Mesothelial cell of epicardium (in vitro differentiated cells): ENCODE results near the gene GLO1. TPM values are rescaled to one million over a fixed set of nuclear protein-coding genes. Genes with fewer than 3 reads are reported as not detected.
A peak's percentile ranks its signal among the peaks of the same experiment; 100 is the strongest.
"Not testable (repeated sequence)": the region's sequence is repeated elsewhere in the genome, so short reads cannot be mapped to it uniquely, and the experiment has no call there.

ENCODE experiments used
- DNase-seq, 2 experiments: peaks; one replicate each; pipeline ENCODE4 v3.0.0; 2021; ENCODE audit warnings: low spot score in 2 of 2; ENCODE audit not compliant: unreplicated experiment in 2 of 2
- H3K27ac Mint-ChIP-seq: 2 replicates; pipeline ENCODE4 v1.8.0; 2021; ENCODE audit warnings: mixed read lengths
- H3K27me3 Mint-ChIP-seq: 2 replicates; pipeline ENCODE4 v1.8.0; 2021; ENCODE audit warnings: low read depth, mixed read lengths
- H3K36me3 Mint-ChIP-seq: 2 replicates; pipeline ENCODE4 v1.8.0; 2021; ENCODE audit warnings: mixed read lengths
- H3K4me1 Mint-ChIP-seq: 2 replicates; pipeline ENCODE4 v1.8.0; 2021; ENCODE audit warnings: mixed read lengths
- H3K4me3 Mint-ChIP-seq: 2 replicates; pipeline ENCODE4 v1.8.0; 2021; ENCODE audit warnings: mild to moderate bottlenecking, moderate library complexity, mixed read lengths
- H3K9me3 Mint-ChIP-seq: 2 replicates; pipeline ENCODE4 v1.8.0; 2021; ENCODE audit warnings: mixed read lengths
- CTCF ChIP-seq: fragments of 200-600 bp; sonication (generic); IDR thresholded peaks from one replicate; pipeline ENCODE4 v1.5.0; 2021; ENCODE audit warnings: antibody characterized with exemption; ENCODE audit not compliant: unreplicated experiment
- total RNA-seq: library from RNA; stranded (reverse); gene quantifications from 3 replicates; pipeline ENCODE4 v1.2.1, GENCODE V29; 2021

The GLO1 gene
- total RNA-seq, 1 donor from 2014 or later, result 86.2 TPM

GRCh38 chr6:38703949-38704590 is 1.1 kb upstream of the GLO1 start:
- DNase-seq, result no peak
- H3K27me3 Mint-ChIP-seq, result peaks cover 7% of the 10 kb centered on the region
- peaks cover 18% of the 10 kb centered on the region for H3K4me1 Mint-ChIP-seq
- peaks cover 17% of the 10 kb centered on the region for H3K9me3 Mint-ChIP-seq
- peaks cover 24% of the 10 kb centered on the region for H3K36me3 Mint-ChIP-seq
- no peak overlapping the region for H3K4me3 Mint-ChIP-seq
- H3K27ac Mint-ChIP-seq, result no peak overlapping the region
- TF ChIP-seq CTCF, result no peak

DNA sequence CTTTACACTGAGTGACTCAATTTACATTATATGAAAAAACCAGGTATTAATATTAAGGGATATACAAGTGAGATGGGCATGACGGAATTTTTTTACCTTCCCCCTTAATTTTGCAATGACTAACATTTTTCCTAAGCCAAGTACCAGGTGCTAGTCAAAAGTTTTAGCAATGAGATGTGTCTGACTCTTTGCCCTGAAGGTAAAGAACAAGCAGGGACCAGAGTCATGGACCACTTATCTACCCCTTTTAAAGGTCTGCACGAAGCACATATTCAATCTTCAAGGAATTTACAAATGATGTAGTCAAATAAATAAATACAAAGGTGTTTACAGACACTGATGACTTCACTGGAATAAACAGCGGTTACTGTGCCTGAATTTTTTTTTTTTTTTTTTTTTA is 1.4 kb downstream of the GLO1 start:
- TF ChIP-seq CTCF, result no peak
- H3K27ac Mint-ChIP-seq, result peak overlapping the region; percentile 28
- peak overlapping the region; percentile 77 for H3K4me3 Mint-ChIP-seq
- no peak for DNase-seq
- peaks cover 2% of the 10 kb centered on the region for H3K27me3 Mint-ChIP-seq
- H3K36me3 Mint-ChIP-seq, result peaks cover 45% of the 10 kb centered on the region
- H3K9me3 Mint-ChIP-seq, result peaks cover 32% of the 10 kb centered on the region
- peaks cover 18% of the 10 kb centered on the region for H3K4me1 Mint-ChIP-seq

DNA sequence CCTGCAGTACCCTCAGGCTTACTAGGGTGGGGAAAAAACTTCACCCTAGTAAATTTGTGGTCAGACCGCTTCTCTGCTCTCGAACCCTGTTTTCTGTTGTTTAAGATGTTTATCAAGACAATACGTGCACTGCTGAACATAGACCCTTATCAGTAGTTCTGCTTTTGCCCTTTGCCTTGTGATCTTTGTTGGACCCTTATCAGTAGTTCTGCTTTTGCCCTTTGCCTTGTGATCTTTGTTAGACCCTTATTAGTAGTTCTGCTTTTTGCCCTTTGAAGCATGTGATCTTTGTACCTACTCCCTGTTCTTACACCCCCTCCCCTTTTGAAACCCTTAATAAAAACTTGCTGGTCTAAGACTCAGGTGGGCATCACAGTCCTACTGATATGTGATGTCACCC is 3.2 kb downstream of the GLO1 start:
- not testable (repeated sequence) for H3K27ac Mint-ChIP-seq, H3K4me3 Mint-ChIP-seq, DNase-seq, H3K27me3 Mint-ChIP-seq
- H3K4me1 Mint-ChIP-seq, result peaks cover 18% of the 10 kb centered on the region
- peaks cover 56% of the 10 kb centered on the region for H3K36me3 Mint-ChIP-seq
- peaks cover 36% of the 10 kb centered on the region for H3K9me3 Mint-ChIP-seq

GRCh38 chr6:38697846-38698245 is 5.1 kb downstream of the GLO1 start:
- peaks cover 41% of the 10 kb centered on the region for H3K9me3 Mint-ChIP-seq
- H3K27me3 Mint-ChIP-seq, result no peaks in the 10 kb centered on the region
- H3K4me3 Mint-ChIP-seq, result no peak overlapping the region
- H3K27ac Mint-ChIP-seq, result no peak overlapping the region
- no peak for TF ChIP-seq CTCF
- H3K4me1 Mint-ChIP-seq, result peaks cover 10% of the 10 kb centered on the region
- no peak for DNase-seq
- peaks cover 64% of the 10 kb centered on the region for H3K36me3 Mint-ChIP-seq

DNA sequence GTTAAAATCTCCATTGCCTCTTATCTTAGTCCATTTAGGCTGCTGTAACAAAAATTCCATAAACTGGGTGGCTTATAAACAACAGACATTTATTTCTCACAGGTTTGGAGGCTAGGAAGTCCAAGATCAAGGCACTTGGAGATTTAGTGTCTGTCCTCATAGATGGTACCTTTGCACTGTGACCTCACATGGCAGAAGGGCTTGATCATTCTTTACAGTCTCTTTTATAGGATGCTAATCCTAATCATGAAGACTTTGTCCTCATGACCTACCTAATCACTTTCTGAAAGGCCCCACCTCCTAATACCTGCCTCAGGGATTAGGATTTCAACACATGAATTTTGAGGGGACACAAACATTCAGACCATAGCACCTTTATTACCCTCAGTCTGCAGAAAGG is 6.6 kb downstream of the GLO1 start:
- Mint-ChIP-seq H3K27ac (no peak overlapping the region), H3K36me3 (peaks cover 60% of the 10 kb centered on the region), H3K4me3 (no peak overlapping the region), H3K4me1 (no peaks in the 10 kb centered on the region), H3K27me3 (no peaks in the 10 kb centered on the region), H3K9me3 (peaks cover 38% of the 10 kb centered on the region)
- no peak for DNase-seq
- no peak for TF ChIP-seq CTCF

GRCh38 chr6:38695933-38696332 is 7.0 kb downstream of the GLO1 start:
- H3K36me3 Mint-ChIP-seq, result peaks cover 56% of the 10 kb centered on the region

More at GRCh38 chr6:38695933-38696332, 7.0 kb downstream of the GLO1 start:
- no peak for TF ChIP-seq CTCF
- H3K4me1 Mint-ChIP-seq, result no peaks in the 10 kb centered on the region
- no peak overlapping the region for H3K4me3 Mint-ChIP-seq
- no peaks in the 10 kb centered on the region for H3K27me3 Mint-ChIP-seq
- no peak overlapping the region for H3K27ac Mint-ChIP-seq
- peaks cover 37% of the 10 kb centered on the region for H3K9me3 Mint-ChIP-seq
- no peak for DNase-seq
